ENCODE measurements around the gene TMEM209.

TMEM209 gene

DNA sequence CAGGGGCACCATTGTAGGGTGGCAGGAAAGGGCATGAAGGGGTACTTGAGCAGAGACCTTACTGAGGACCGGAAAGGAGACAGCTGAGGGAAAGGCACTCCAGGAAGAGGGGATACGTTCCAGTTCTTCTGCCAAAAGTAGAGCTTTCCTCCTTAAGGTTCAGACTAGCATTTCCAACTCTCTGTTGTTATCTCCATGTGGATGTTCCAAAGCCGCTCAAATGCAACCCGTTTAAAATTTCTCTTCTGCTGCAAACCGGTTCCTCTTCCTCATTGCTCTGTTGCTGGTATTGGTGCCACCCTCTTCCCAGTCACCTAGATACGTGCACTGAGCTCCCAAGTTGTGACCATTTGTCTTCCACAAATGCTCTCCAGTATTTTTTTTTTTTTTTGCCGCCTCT, 47.5 kb downstream of the TMEM209 start:
- H3K79me2 ChIP-seq (ENCODE audit: insufficient read depth, low read length) = no peaks in the 10 kb centered on the region
- no peak overlapping the region for H2AFZ ChIP-seq (ENCODE audit: low read length)
- H3K27me3 ChIP-seq (ENCODE audit: insufficient read depth, low read length) = no peaks in the 10 kb centered on the region
- no peak overlapping the region for H3K4me3 ChIP-seq (ENCODE audit: low read depth, low read length, poor library complexity, severe bottlenecking)
- no peak overlapping the region for H3K4me2 ChIP-seq (ENCODE audit: low read length)
- no peak overlapping the region for H3K27ac ChIP-seq (ENCODE audit: low read depth, low read length, poor library complexity, severe bottlenecking)
- H3K36me3 ChIP-seq (ENCODE audit: insufficient read depth, low read length) = peaks cover 49% of the 10 kb centered on the region
- H4K20me1 ChIP-seq (ENCODE audit: insufficient read depth, low read length) = no peaks in the 10 kb centered on the region
- H3K9me3 ChIP-seq (ENCODE audit: low read length) = peaks cover 2% of the 10 kb centered on the region; the same call in 1 of the 2 replicates
- no peaks in the 10 kb centered on the region for H3F3A ChIP-seq (ENCODE audit: insufficient read depth, low read length)
- TF ChIP-seq, protein P1, sequence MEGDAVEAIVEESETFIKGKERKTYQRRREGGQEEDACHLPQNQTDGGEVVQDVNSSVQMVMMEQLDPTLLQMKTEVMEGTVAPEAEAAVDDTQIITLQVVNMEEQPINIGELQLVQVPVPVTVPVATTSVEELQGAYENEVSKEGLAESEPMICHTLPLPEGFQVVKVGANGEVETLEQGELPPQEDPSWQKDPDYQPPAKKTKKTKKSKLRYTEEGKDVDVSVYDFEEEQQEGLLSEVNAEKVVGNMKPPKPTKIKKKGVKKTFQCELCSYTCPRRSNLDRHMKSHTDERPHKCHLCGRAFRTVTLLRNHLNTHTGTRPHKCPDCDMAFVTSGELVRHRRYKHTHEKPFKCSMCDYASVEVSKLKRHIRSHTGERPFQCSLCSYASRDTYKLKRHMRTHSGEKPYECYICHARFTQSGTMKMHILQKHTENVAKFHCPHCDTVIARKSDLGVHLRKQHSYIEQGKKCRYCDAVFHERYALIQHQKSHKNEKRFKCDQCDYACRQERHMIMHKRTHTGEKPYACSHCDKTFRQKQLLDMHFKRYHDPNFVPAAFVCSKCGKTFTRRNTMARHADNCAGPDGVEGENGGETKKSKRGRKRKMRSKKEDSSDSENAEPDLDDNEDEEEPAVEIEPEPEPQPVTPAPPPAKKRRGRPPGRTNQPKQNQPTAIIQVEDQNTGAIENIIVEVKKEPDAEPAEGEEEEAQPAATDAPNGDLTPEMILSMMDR (IDR thresholded peaks at IDR 0.05; ENCODE audit: low read length) = no peak
- H3K9ac ChIP-seq (ENCODE audit: low read length) = no peak overlapping the region
- H3K9me2 ChIP-seq (ENCODE audit: low read depth, low read length) = no peaks in the 10 kb centered on the region
- H3K4me1 ChIP-seq (ENCODE audit: insufficient read depth, low read length, severe bottlenecking) = peaks cover 22% of the 10 kb centered on the region

DNA sequence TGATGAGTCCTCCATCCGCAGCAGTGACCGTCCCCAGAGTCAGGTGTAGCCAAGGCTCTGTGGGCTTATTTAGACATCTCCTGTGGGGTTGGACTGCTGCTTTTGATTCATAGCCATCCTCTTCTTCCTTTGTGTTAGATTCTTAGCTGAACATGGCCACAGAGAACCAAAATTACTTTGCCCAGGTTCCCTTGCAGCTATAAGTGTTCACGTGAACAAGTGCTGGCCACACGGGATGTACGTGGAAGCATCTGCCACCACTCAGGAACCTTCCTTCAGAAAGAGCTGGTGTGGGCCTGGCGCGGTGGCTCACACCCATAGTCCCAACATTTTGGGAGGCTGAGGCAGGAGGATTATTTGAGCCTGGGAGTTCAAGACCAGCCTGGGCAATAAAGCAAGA, 49.1 kb downstream of the TMEM209 start:
- no peak overlapping the region for H2AFZ ChIP-seq (ENCODE audit: low read length)
- no peaks in the 10 kb centered on the region for H3F3A ChIP-seq (ENCODE audit: insufficient read depth, low read length)
- peaks cover 36% of the 10 kb centered on the region for H3K36me3 ChIP-seq (ENCODE audit: insufficient read depth, low read length)
- no peaks in the 10 kb centered on the region for H3K79me2 ChIP-seq (ENCODE audit: insufficient read depth, low read length)
- H3K9ac ChIP-seq (ENCODE audit: low read length) = no peak overlapping the region
- H3K9me2 ChIP-seq (ENCODE audit: low read depth, low read length) = no peaks in the 10 kb centered on the region
- no peak overlapping the region for H3K4me2 ChIP-seq (ENCODE audit: low read length)
- peaks cover 2% of the 10 kb centered on the region; the same call in 1 of the 2 replicates for H3K9me3 ChIP-seq (ENCODE audit: low read length)
- peaks cover 22% of the 10 kb centered on the region for H3K4me1 ChIP-seq (ENCODE audit: insufficient read depth, low read length, severe bottlenecking)
- H3K27ac ChIP-seq (ENCODE audit: low read depth, low read length, poor library complexity, severe bottlenecking) = no peak overlapping the region
- TF ChIP-seq, protein P1 (IDR thresholded peaks at IDR 0.05; ENCODE audit: low read length) = no peak
- no peak for TF ChIP-seq EZH2 (IDR thresholded peaks at IDR 0.05; ENCODE audit: borderline replicate concordance, low read length)
- no peaks in the 10 kb centered on the region for H3K27me3 ChIP-seq (ENCODE audit: insufficient read depth, low read length)
- H3K4me3 ChIP-seq (ENCODE audit: low read depth, low read length, poor library complexity, severe bottlenecking) = no peak overlapping the region
- no peaks in the 10 kb centered on the region for H4K20me1 ChIP-seq (ENCODE audit: insufficient read depth, low read length)

DNA sequence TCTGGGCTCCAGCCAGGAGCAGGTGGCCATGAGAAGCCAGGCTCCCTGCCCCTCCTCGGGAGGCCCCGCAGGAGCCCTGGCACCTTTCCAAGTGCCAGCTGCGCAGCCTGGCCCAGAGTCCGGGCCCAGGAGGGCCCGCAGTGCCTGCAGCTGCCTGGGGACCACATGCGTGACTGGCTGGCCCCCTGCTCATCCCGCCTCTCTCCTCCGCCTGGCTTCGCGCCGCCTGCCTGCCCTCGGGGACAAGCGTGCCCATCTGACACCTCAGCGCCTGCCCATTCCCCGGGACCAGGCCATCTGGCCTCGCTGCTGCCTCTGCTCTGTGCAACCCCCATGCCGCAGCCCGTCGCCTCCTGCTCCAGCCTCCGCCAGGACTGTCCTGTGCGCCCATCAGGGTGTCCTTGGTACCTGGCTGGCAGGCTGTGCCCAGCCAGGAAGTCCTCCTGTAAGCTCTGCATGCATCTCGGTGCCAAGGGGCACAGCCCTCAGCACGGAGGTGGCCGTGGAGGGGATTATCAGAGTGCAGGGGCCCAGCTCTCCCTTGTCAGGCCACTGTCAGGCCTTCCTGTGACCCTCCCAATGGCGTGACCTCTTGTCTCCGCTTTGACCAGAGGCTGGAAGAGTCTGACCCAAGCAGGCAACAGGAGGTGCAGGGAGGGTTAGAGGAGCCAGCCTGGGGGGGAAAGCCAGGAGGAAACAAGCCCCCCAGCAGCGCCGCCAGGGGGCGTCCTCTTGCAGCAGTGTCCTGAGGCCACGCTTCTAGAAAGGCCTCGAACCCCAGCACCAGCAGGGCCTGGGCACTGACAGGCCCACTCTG, 50.5 kb downstream of the TMEM209 start:
- Histone ChIP-seq H4K20me1 (ENCODE audit: insufficient read depth, low read length) (no peaks in the 10 kb centered on the region), H3K9me2 (ENCODE audit: low read depth, low read length) (no peaks in the 10 kb centered on the region), H3K27ac (ENCODE audit: low read depth, low read length, poor library complexity, severe bottlenecking) (no peak overlapping the region), H2AFZ (ENCODE audit: low read length) (no peak overlapping the region), H3K4me2 (ENCODE audit: low read length) (peak overlapping the region; percentile 7; the same call in 1 of the 2 replicates), H3F3A (ENCODE audit: insufficient read depth, low read length) (0 out of 2 replicates have a peak, but pooled peaks cover 5% of the 10 kb centered on the region), H3K4me3 (ENCODE audit: low read depth, low read length, poor library complexity, severe bottlenecking) (no peak overlapping the region), H3K79me2 (ENCODE audit: insufficient read depth, low read length) (no peaks in the 10 kb centered on the region), H3K36me3 (ENCODE audit: insufficient read depth, low read length) (peaks cover 22% of the 10 kb centered on the region), H3K9ac (ENCODE audit: low read length) (no peak overlapping the region), H3K27me3 (ENCODE audit: insufficient read depth, low read length) (no peaks in the 10 kb centered on the region), H3K9me3 (ENCODE audit: low read length) (peaks cover 2% of the 10 kb centered on the region; the same call in 1 of the 2 replicates), H3K4me1 (ENCODE audit: insufficient read depth, low read length, severe bottlenecking) (peaks cover 36% of the 10 kb centered on the region)
- TF ChIP-seq, protein P1 (IDR thresholded peaks at IDR 0.05; ENCODE audit: low read length) = peak; percentile 100
- TF ChIP-seq EZH2 (IDR thresholded peaks at IDR 0.05; ENCODE audit: borderline replicate concordance, low read length) = no peak
